ENCODE data around the gene IRS2. TPM values are rescaled to one million over a fixed set of nuclear protein-coding genes. Genes with fewer than 3 reads are reported as not detected.
"Not testable (repeated sequence)": the region's sequence is repeated elsewhere in the genome, so short reads cannot be mapped to it uniquely, and the experiment has no call there.

The IRS2 gene, protein sequence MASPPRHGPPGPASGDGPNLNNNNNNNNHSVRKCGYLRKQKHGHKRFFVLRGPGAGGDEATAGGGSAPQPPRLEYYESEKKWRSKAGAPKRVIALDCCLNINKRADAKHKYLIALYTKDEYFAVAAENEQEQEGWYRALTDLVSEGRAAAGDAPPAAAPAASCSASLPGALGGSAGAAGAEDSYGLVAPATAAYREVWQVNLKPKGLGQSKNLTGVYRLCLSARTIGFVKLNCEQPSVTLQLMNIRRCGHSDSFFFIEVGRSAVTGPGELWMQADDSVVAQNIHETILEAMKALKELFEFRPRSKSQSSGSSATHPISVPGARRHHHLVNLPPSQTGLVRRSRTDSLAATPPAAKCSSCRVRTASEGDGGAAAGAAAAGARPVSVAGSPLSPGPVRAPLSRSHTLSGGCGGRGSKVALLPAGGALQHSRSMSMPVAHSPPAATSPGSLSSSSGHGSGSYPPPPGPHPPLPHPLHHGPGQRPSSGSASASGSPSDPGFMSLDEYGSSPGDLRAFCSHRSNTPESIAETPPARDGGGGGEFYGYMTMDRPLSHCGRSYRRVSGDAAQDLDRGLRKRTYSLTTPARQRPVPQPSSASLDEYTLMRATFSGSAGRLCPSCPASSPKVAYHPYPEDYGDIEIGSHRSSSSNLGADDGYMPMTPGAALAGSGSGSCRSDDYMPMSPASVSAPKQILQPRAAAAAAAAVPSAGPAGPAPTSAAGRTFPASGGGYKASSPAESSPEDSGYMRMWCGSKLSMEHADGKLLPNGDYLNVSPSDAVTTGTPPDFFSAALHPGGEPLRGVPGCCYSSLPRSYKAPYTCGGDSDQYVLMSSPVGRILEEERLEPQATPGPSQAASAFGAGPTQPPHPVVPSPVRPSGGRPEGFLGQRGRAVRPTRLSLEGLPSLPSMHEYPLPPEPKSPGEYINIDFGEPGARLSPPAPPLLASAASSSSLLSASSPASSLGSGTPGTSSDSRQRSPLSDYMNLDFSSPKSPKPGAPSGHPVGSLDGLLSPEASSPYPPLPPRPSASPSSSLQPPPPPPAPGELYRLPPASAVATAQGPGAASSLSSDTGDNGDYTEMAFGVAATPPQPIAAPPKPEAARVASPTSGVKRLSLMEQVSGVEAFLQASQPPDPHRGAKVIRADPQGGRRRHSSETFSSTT (N-terminal part only)
- total RNA-seq: 7.0 and 7.5 TPM in 2 replicates

DNA sequence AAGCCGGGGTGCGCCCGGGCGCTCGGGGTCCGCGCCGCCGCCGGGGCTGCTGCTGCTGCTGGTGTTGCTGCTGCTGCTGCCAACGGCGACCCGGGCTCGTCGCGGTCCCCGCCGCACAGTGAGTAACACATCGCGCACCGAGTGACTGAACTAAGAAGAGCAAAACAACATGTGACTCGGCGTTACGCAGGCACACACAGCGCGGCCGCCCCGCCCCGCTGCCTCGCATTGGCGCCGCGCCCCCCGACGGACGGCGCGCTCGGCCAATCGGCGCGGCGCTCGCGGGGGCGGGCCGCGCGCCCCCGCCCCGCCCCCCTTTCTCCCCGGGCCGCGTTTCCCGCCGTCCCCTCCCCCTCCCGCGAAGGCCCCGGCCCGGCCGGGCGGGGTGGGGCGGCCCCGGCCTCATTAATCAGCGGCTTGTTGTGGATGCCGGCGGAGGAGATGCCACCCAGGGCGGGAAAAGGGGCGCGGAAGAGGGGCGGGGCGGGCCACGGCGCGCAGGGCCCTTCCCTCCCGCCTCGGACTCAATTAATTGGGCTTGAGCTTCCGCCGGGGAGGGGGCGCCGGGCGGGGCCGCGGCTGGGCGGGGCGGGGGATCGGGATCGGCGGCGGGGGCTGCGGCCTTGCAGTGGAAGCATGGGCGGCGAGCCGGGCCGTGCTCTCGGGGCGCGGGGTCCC is at the start of gene IRS2:
TSS of gene IRS2 (minus strand) at position 127 of the 678 bp plus-strand sequence. CDS start 530 bp downstream, outside the sequence.
- intact Hi-C loops (cut with micrococcal nuclease): loop anchor here (1.0 to 10.0 kb wide), 9 partner anchors 8 to 1569 kb away; partner anchors contain the start of genes ABHD13, LIG4 and NAXD

DNA sequence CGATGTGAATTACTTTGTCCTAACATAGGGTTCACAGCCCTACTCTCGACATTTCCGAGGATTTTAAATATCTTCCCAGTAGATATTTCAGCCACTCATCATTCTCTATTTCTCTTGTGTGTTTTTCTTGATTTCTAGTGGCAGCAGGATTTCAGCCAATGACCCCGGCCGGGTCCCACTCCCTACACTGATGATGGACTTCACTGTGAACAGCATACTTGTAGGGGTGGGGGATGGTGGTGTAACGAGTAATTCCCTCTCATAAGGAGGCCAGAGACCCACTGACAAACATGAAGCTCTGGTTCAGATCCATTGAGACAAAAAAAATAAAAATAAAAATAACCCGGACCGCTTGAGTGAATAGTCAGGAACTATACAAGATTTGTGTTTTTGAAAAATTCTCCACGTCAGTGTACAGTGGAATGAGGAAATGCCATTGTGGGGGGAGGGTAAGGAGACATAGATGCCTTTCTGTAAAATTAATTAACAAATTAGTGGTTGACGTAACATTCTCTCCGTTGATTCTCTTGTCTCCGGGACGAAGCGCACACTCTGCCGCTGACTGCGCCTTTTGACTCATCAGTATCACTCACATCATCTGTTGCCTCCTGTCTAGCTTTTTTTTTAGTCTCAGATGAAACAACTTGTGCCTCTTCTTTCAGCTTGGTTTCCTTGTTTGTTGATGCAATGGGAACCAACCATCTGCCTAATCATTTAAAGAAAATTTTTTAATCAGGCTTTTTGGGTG is 48.8 kb upstream of the IRS2 start:
- intact Hi-C loops (cut with micrococcal nuclease): no loop called here

DNA sequence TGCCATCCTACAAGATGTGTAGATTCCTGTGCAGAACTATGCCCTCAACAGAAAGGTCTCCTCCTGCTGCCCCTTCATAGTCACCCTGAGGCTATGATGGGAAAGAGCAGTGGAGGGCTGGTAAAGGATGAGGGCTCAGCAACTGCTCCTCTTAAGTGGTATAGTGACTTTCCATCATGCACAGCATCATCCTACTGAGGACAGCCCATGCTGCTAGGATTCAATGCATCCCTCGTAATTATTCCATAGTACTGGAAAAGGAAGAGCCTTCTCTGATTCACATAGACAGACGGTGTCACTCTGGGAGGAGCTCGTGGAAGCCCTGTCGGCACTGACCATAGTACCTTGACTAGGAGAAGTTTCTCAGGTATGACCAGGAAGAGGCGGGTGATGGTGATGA is 47.6 kb upstream of the IRS2 start:
- intact Hi-C loops (cut with micrococcal nuclease): no loop called here

DNA sequence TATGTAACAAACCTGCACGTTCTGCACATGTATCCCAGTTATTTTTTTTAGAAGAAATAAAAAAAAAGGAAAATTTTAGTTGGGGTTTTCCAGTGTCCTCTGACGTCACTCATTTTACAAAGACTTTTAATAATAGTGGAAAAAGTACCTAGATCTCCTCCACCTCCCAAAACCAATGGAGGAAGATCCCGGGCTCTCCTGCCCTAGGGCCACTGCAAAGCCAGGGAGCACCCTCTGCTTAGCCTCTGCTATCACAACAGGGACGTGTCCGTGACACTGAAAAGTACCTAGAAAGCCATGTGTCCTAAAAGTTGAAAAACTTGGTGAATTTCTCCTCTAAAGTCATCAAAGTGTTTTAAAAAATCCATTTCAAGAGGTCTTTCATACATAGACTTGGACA is 46.7 kb upstream of the IRS2 start:
- intact Hi-C loops (cut with micrococcal nuclease): no loop called here

DNA sequence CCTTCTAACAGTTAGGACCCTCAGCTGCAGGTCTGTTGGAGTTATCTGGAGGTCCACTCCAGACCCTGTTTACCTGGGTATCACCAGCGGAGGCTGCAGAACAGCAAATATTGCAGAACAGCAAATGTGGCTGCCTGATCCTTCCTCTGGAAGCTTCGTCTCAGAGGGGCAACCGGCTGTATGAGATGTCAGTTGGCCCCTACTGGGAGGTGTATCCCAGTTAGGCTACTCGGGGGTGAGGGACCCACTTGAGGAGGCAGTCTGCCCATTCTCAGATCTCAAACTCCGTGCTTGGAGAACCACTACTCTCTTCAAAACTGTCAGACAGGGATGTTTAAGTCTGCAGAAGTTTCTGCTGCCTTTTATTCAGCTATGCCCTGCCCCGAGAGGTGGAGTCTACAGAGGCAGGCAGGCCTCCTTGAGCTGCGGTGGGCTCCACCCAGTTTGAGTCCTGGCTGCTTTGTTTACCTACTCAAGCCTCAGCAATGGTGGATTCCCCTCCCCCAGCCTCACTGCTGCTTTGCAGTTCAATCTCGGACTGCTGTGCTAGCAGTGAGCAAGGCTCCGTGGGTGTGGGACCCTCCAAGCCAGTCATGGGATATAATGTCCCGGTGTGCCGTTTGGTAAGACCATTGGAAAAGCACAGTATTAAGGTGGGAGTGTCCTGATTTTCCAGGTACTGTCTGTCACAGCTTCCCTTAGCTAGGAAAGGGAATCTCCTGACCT is 42.4 kb upstream of the IRS2 start:
- intact Hi-C loops (cut with micrococcal nuclease): not testable (repeated sequence)

DNA sequence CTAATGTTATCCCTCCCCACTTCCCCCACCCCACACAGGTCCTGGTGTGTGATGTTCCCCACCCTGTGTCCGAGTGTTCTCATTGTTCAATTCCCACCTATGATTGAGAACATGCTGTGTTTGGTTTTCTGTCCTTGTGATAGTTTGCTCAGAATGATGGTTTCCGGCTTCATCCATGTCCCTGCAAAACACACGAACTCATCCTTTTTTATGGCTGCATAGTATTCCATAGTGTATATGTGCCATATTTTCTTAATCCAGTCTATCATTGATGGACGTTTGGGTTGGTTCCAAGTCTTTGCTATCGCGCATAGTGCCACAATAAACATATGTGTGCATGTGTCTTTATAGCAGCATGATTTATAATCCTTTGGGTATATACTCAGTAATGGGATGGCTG is 36.8 kb upstream of the IRS2 start:
- intact Hi-C loops (cut with micrococcal nuclease): not testable (repeated sequence)

DNA sequence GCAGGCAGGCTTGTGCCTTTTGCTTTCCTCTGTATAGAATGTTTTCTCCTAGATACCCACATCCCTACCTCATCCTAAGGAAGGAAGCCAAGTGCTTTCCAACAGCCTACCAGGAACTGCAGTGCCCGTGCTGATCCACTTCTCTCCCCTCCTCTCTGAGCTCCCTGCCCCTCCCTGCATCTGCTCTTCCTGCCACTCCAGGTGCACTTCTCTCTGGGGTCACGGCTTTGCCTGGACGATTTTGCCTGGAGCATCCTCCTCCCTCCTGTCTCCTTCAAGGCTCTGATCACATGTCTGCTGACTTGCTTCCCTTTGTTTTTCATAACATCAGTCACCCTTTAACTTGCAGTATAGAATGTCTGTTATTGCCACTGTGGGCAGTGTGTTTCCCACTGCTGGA is 34.7 kb upstream of the IRS2 start:
- intact Hi-C loops (cut with micrococcal nuclease): no loop called here

DNA sequence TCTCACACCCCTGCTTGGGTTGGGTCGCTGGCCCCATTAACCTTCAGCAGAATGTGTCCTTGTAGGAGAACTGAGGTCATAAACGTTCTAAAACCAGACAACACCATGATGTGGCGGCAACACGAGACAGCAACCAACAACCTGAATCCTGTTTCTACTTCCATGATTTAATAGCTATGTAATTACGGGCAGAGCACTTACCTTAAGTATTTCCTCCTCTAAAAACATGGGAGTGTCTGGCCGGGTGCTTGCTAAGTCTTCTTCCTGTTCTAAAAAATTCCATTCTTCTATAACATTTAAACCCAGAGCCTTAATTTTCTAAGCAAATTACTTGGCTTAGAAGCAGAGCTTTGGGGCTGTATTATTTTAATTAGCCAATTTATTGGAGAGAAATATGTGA is 33.5 kb upstream of the IRS2 start:
- intact Hi-C loops (cut with micrococcal nuclease): no loop called here

DNA sequence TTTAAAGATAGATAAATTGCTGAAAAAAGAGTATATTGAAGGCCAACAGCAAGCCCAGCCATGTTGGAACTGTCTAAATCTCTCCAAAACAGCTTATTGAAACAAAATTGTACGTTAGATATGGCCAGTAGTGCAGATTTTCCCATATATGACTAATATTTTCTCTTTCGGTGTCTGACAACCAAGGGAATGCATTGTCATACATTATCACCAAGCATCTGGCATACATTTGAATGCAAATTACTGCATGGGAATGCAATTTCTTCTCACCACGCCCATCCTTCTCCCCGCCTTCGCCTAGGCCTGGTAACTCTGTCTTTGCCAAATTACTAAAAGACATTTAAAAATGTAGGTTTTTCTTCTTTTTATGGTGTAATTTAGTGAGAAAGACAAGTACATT is 32.5 kb upstream of the IRS2 start:
- intact Hi-C loops (cut with micrococcal nuclease): no loop called here

DNA sequence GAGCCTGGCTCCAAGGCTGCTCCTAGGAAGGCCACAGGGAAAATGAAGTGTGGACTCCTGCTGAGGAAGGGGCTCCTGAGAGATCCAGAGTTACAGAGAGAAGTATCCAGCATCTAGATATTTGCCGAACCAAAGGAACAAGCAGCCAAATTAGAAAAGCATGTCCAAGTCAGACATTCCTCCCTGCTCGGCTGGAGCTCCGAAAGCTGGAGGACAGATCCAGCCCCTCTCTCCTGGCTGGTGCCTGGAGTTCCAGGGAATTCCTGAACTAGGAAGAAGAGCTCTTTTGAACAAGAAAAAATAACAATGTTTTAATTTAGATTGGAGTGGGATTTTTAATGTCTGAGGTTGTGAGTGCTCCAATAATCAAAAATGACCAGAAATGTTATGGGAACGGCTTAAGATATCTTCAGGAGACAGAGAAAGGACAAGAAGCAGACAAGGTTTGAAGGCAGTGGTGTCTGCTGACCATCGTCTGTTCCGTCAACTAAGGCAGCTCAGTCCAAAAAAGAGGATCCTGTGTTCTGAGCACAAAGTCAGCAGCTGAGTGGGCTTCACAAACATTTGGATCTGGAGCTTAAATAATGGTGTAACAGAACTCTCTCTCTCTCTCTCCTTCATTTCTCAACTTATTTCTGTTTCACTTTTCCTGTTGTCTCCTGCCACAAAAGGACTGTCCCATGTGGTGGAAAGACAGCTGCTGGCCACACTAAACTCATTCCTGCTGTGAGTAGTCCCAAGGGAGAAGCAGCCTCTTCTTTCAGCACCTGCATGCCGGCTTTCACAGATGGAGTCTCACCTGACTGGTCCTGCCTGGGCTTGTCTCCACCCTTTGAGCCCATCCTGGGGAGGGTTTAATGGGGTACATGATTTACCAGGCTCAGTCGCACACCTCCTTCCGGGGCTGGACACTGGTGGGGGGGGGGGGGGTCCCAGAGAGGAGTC is 31.5 kb upstream of the IRS2 start:
- intact Hi-C loops (cut with micrococcal nuclease): no loop called here

DNA sequence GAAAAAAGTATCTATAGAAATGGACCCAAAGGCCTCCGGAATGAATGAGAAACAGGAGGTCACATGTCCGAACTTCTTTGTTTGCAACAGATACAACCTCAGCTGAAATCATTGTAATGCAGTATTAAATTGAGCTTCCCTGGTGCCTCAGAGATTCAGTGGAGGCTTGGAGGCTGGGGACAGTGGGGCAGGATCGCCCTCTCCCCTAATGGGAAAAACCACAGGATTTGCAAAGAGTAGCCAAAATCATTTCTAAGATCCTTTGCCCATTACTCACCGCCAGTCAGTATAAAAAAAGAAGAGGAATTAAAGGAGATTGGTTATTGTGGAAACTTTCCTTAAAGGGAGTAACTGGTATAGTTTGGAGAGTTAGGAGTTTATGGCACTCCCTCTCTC is 30.4 kb upstream of the IRS2 start:
- intact Hi-C loops (cut with micrococcal nuclease): no loop called here

DNA sequence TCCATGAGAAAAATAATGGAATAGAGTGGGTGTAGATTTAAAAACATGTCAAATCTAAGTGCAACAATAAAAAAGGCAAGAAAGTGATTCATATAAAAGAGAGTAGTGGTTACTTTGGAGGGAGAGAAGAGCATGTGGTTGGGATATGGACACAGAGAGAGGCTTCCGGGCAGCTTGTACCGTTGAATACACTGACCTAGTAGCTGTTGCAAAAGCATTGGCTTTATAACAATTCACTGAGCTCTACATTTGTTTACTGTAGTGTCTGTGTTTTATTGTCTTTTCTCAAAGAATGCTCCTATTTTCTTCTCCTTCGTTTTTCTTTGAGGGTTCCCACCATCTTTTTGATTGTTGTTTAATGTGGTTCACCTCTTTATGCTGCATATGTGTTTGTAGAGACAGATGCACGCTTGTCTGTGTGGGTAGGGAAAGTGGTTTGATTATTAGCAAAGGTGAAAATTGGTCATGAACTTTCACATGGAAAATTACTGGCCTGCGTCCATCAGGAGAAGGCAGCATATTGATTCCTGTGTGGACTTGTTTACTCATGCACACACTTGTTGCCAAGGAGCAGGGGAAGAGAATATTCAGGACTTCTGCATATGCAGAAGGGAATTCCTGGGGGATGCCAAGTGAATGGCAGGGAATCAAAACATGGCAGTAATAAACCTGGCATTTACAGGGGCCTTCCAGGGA is 29.9 kb upstream of the IRS2 start:
- intact Hi-C loops (cut with micrococcal nuclease): no loop called here

DNA sequence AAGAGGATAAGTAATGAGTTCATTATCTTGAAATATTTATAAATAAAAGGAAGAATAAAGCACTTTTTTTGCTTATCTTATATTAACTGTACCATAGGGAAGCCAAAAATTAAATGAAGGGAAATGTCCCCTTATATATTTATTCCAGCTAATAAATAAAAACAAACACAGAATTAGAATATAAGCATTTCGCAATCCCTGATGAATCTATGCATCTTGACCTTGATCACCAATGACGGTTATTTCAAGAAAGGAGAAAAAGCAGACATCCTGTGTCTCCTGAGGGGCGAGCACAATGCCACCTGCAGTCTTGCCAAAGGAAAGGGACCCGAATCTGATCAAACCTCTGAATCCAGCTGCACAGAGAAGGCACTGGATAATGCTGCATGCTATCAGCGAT is 29.3 kb upstream of the IRS2 start:
- intact Hi-C loops (cut with micrococcal nuclease): no loop called here

DNA sequence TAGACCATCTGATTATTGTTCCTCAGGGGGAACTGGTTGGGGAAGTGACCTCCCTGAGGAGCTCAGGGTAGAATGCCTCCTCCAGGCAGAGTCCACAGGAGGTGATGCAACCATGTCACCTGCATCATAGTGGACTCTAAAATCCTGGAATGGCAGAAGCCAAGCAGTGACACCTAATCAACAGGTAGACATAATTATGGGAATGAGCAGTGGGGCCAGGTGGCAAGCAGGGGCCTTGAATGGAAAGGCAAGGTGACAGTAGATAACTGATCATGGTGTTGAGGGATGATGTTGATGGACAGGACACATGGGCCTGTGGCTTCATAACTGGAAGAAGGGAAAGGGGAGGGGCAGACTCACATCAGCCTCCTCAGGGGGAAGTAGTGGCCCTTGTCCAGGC is 27.3 kb upstream of the IRS2 start:
- intact Hi-C loops (cut with micrococcal nuclease): no loop called here

DNA sequence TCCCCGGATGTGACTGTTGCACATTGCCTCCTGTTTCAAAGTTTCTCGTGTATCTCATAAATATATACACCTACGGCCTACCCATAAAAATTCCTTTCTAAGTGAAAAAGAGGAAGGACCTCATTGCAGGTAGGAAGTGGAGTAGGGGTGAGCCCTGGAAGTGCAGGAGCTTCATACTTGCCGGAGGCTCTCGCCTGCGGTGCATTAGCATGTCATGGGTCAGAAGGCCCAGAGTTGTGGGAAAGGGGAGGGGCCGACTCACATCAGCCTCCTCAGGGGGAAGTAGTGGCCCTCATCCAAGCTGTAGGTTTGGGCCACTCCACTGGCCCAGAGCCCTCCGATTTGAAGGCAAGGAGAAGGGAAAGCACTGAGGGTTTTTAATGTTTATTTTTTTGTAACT is 26.0 kb upstream of the IRS2 start:
- intact Hi-C loops (cut with micrococcal nuclease): no loop called here

DNA sequence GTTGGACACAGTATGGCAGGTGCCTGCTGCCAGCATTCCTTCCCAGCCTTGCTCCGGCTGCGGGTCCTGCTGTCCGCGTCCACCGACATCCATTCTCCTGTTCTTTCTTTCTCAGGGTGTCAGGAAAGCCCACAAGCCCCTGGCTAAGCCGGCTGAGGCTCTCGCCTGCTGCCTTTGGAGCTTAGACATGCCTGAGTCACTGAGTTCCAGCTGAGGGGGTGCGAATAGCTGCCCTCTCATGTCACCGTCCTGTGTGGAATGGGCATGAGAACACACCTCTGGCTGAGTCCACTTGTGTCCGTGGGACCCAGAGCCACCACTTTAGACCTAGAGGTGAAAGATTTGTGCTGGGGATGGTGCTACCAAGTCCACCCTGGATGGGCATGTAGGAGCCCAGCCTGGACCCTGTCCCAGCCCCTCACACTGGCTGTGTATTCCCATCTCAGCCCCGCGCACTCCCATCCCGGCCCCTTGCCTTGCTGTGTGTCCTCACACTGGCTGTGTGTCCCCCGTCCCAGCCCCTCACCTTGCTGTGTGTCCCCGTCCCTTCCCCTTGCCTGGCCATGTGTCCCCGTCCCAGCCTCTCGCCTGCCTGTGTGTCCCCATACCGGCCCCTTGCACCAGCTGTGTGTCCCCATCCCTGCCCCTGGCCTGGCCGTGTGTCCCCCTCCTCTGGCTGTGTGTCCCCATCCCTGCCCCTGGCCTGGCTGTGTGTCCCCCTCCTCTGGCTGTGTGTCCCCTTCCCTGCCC is 24.6 kb upstream of the IRS2 start:
- intact Hi-C loops (cut with micrococcal nuclease): no loop called here

DNA sequence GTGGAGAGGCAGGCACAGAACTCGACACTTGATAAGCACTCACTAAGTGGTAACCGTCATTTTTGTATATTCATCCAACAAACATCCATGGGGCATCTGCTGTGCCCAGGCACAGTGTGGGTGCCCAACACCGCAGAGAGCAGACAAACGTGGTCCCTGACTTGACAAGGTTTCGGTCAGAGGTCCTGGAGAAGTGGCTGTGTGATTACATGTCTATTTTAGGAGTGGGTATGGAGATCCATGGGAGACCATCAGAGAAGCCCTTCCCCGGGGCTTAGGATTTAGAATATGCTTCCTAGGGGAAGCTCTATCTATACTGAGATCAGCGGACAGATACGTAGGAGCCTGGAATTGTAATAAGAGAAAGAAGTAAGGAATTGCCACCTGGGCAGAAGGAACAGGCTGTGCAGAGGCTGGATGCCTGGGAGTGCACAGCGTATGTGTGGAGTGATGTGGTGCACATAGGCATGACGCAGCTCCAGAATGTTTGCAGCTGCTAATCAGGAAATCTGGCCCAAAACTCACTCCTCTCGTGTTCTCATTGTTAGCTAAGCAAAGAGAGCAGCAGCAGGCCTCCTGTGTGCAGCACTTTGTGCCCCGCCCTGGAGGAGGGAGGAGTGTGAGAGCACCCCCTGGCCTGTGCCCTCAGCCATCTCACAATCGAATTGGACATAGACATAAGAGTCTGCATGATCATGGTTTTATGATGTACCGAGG is 23.0 kb upstream of the IRS2 start:
- intact Hi-C loops (cut with micrococcal nuclease): no loop called here
